Left renal pelvis (tissue), 4 donors: Measurements from ENCODE around the gene SLC17A1. TPM values are rescaled to one million over a fixed set of nuclear protein-coding genes. Genes with fewer than 3 reads are reported as not detected.

Experiments used
- DNase-seq, 4 donors: peaks; one replicate each; pipeline ENCODE4 v3.0.0-alpha.2; 2013; ENCODE audit warnings: low read depth in 4 of 4, low spot score in 3 of 4
- polyA plus RNA-seq, 4 donors: library from polyadenylated mRNA; unstranded; fragments of 120-200 nt; gene quantifications; one replicate each; pipeline ENCODE4 v1.2.1, GENCODE V29; 2013; ENCODE audit not compliant: insufficient read length in 4 of 4

Gene SLC17A1
- 10 to 100 TPM in 3 of 4 donors, under 1 TPM in 1; 0.64 to 30.7 (median 21.5) TPM for polyA plus RNA-seq

GRCh38 chr6:25831532-25832306 is at the start of gene SLC17A1:
TSS of gene SLC17A1 (minus strand) at chr6:25832052. CDS start at chr6:25830557, 1,495 bp downstream.
- no peak for DNase-seq

GRCh38 chr6:25880601-25881000 is 48.7 kb upstream of the SLC17A1 start:
- no peak for DNase-seq

GRCh38 chr6:25878721-25879322 is 47.0 kb upstream of the SLC17A1 start:
- DNase-seq, result no peak

GRCh38 chr6:25875926-25876602 is 44.2 kb upstream of the SLC17A1 start:
- no peak for DNase-seq

- no peak for DNase-seq
Observed at GRCh38 chr6:25875563-25875905, 43.7 kb upstream of the SLC17A1 start.

- no peak for DNase-seq
Observed at GRCh38 chr6:25874822-25875562, 43.1 kb upstream of the SLC17A1 start.

GRCh38 chr6:25874118-25874517 is 42.3 kb upstream of the SLC17A1 start, which contains the start of gene SLC17A3:
TSS of gene SLC17A3 (minus strand) at chr6:25874243. CDS start at chr6:25868387, 5,856 bp downstream.
- DNase-seq, result no peak

- no peak for DNase-seq
Observed at GRCh38 chr6:25872814-25873213, 41.0 kb upstream of the SLC17A1 start.

- DNase-seq, result no peak
Observed at GRCh38 chr6:25869840-25870239, 38.0 kb upstream of the SLC17A1 start.

- DNase-seq, result no peak
Observed at GRCh38 chr6:25868436-25869183, 36.8 kb upstream of the SLC17A1 start.

GRCh38 chr6:25866011-25866410 is 34.2 kb upstream of the SLC17A1 start:
- DNase-seq, result no peak

GRCh38 chr6:25863360-25863759 is 31.5 kb upstream of the SLC17A1 start:
- DNase-seq, result no peak

GRCh38 chr6:25862199-25862598 is 30.3 kb upstream of the SLC17A1 start:
- DNase-seq, result no peak

GRCh38 chr6:25852756-25853155 is 20.9 kb upstream of the SLC17A1 start:
- no peak for DNase-seq

- no peak for DNase-seq
Observed at GRCh38 chr6:25851961-25852360, 20.1 kb upstream of the SLC17A1 start.

- DNase-seq, result no peak
Observed at GRCh38 chr6:25844518-25844917, 12.7 kb upstream of the SLC17A1 start.

GRCh38 chr6:25842526-25842925 is 10.7 kb upstream of the SLC17A1 start:
- DNase-seq, result no peak

GRCh38 chr6:25835442-25836283 is 3.8 kb upstream of the SLC17A1 start:
- peak in 1 of 4 donors; percentile 8 for DNase-seq

- no peak for DNase-seq
Observed at GRCh38 chr6:25834950-25835349, 3.1 kb upstream of the SLC17A1 start.
